ENCODE results near the gene E2F2.

GRCh38 chr1:23522244-23522982 is 8.6 kb downstream of the E2F2 start:
- TF ChIP-seq CTCF (IDR thresholded peaks at IDR 0.05), result no peak
- TF ChIP-seq POLR2A (IDR thresholded peaks at IDR 0.05), result no peak
- TF ChIP-seq POLR2AphosphoS5 (IDR thresholded peaks at IDR 0.05), result no peak
